Testis (tissue), 2 donors: Measurements from ENCODE around the gene SCIN.

Experiments
- POLR2A ChIP-seq: fragments of 450-650 bp; IDR thresholded peaks from one replicate; pipeline ENCODE4 v1.6.1; 2017; ENCODE audit warnings: antibody characterized with exemption, mild to moderate bottlenecking, moderate library complexity
- TF ChIP-seq, protein P1 (sequence below), 3 experiments: fragments of 450-650 bp in 2 of 3; fragments of 200-600 bp in 1 of 3; sonication (generic) in 1 of 3; IDR thresholded peaks; one replicate each; pipeline ENCODE4 v1.5.1; 2016 to 2019; ENCODE audit warnings: antibody characterized with exemption in 3 of 3, mild to moderate bottlenecking in 2 of 3, moderate library complexity in 1 of 3

DNA sequence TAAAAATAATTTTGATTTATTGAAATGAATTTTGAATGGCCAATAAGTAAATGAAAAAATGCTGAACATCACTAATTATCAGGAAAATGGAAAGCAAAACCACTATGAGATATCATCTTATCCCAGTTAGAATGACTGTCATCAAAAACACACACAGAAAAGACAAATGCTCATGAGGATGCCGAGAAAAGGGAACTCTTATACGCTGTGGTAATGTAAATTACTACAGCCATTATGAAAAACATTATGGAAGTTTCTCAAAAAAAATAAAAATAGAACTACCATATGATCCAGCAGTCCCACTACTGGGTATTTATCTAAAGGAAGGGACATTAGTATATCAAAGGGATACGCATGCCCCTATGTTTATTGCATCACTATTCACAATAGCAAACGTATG lies 15.8 kb downstream of the SCIN start:
- TF ChIP-seq, protein P1, sequence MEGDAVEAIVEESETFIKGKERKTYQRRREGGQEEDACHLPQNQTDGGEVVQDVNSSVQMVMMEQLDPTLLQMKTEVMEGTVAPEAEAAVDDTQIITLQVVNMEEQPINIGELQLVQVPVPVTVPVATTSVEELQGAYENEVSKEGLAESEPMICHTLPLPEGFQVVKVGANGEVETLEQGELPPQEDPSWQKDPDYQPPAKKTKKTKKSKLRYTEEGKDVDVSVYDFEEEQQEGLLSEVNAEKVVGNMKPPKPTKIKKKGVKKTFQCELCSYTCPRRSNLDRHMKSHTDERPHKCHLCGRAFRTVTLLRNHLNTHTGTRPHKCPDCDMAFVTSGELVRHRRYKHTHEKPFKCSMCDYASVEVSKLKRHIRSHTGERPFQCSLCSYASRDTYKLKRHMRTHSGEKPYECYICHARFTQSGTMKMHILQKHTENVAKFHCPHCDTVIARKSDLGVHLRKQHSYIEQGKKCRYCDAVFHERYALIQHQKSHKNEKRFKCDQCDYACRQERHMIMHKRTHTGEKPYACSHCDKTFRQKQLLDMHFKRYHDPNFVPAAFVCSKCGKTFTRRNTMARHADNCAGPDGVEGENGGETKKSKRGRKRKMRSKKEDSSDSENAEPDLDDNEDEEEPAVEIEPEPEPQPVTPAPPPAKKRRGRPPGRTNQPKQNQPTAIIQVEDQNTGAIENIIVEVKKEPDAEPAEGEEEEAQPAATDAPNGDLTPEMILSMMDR (IDR thresholded peaks at IDR 0.05), result no peak
- no peak for TF ChIP-seq POLR2A
